HG03045 (cell line): ENCODE data around the gene PGGHG.

Experiments used
- ATAC-seq: cut with Tn5 transposase; IDR thresholded peaks from one replicate; pipeline ENCODE4 v1.9.1; 2021; ENCODE audit warnings: mild to moderate bottlenecking, moderate library complexity; ENCODE audit not compliant: unreplicated experiment

The PGGHG gene

GRCh38 chr11:288478-289397, at the start of gene PGGHG:
Gene PGGHG (plus strand): TSS chr11:289126. CDS start chr11:289817, 691 bp downstream.
- peak; percentile 74 for ATAC-seq

- ATAC-seq, result no peak
Observed at GRCh38 chr11:240315-240714, 48.6 kb upstream of the PGGHG start.

- no peak for ATAC-seq
Observed at GRCh38 chr11:241634-242033, 47.3 kb upstream of the PGGHG start.

- ATAC-seq, result no peak
Observed at GRCh38 chr11:244376-244775, 44.5 kb upstream of the PGGHG start.

GRCh38 chr11:249062-249461, 39.9 kb upstream of the PGGHG start:
- ATAC-seq, result no peak

- no peak for ATAC-seq
Observed at GRCh38 chr11:250274-250673, 38.7 kb upstream of the PGGHG start.

GRCh38 chr11:250740-251299, 38.1 kb upstream of the PGGHG start:
- ATAC-seq, result no peak

- ATAC-seq, result no peak
Observed at GRCh38 chr11:251550-251949, 37.4 kb upstream of the PGGHG start.

GRCh38 chr11:252666-253065, 36.3 kb upstream of the PGGHG start:
- no peak for ATAC-seq

- no peak for ATAC-seq
Observed at GRCh38 chr11:253160-253885, 35.6 kb upstream of the PGGHG start.

GRCh38 chr11:253886-254270, 35.0 kb upstream of the PGGHG start:
- ATAC-seq, result no peak

GRCh38 chr11:255176-255575, 33.8 kb upstream of the PGGHG start:
- no peak for ATAC-seq

GRCh38 chr11:255816-256215, 33.1 kb upstream of the PGGHG start:
- no peak for ATAC-seq

GRCh38 chr11:256952-257737, 31.8 kb upstream of the PGGHG start:
- ATAC-seq, result no peak

- no peak for ATAC-seq
Observed at GRCh38 chr11:257766-258493, 31.0 kb upstream of the PGGHG start.

- ATAC-seq, result no peak
Observed at GRCh38 chr11:259413-259812, 29.5 kb upstream of the PGGHG start.

GRCh38 chr11:261624-262023, 27.3 kb upstream of the PGGHG start:
- ATAC-seq, result no peak

GRCh38 chr11:266676-267439, 22.1 kb upstream of the PGGHG start:
- ATAC-seq, result no peak

- no peak for ATAC-seq
Observed at GRCh38 chr11:267491-267994, 21.4 kb upstream of the PGGHG start.
